ENCODE measurements around the gene PTGES3L. TPM values are rescaled to one million over a fixed set of nuclear protein-coding genes. Genes with fewer than 3 reads are reported as not detected.

Gene PTGES3L
- total and polyA plus RNA-seq, 2 of the 13 experiments (the other 11 are each of a cell fraction or from before 2014, with no cell fraction given): 1.2 to 2.9 TPM

- TF ChIP-seq ZC3H13 (CRISPR knock-in tag; IDR thresholded peaks at IDR 0.05) (peak; percentile 7; the same call in 1 of the 2 replicates), PLRG1 (conservative IDR thresholded peaks at IDR 0.05) (no peak), ZNF614 (CRISPR knock-in tag; IDR thresholded peaks at IDR 0.05; ENCODE audit: borderline replicate concordance) (0 out of 2 replicates have a peak, but pooled peaks have one; percentile 5), ZNF75D (CRISPR knock-in tag; IDR thresholded peaks at IDR 0.05; ENCODE audit: borderline replicate concordance) (no peak), PREB (CRISPR knock-in tag; IDR thresholded peaks at IDR 0.05) (no peak), DR1 (CRISPR knock-in tag; IDR thresholded peaks at IDR 0.05) (no peak), TAF15 (IDR thresholded peaks at IDR 0.05; ENCODE audit: low read depth, low read length, poor library complexity, severe bottlenecking) (no peak), ZNF709 (CRISPR knock-in tag; IDR thresholded peaks at IDR 0.05) (peak; percentile 71), ELF3 (CRISPR knock-in tag; IDR thresholded peaks at IDR 0.05) (no peak; the same call in 1 of the 2 replicates), EP300 (IDR thresholded peaks at IDR 0.05; ENCODE audit: low read depth in 2 of 2, low read length in 2 of 2) (no peak), EP300 (CRISPR knock-in tag; IDR thresholded peaks at IDR 0.05; ENCODE audit: borderline replicate concordance) (no peak), ZNF124 (CRISPR knock-in tag; IDR thresholded peaks at IDR 0.05) (no peak), ZSCAN22 (CRISPR knock-in tag; IDR thresholded peaks at IDR 0.05) (no peak), ZNF574 (CRISPR knock-in tag; IDR thresholded peaks at IDR 0.05) (peak; percentile 68), PRMT3 (CRISPR knock-in tag; IDR thresholded peaks at IDR 0.05; ENCODE audit: borderline replicate concordance, low read depth) (no peak), HCFC1 (IDR thresholded peaks at IDR 0.05; ENCODE audit: low read depth, low read length) (no peak), ATF1 (CRISPR knock-in tag; IDR thresholded peaks at IDR 0.05) (no peak), ZBTB38 (CRISPR knock-in tag; IDR thresholded peaks at IDR 0.05) (peak; percentile 12; the same call in 1 of the 2 replicates), ZFP62 (CRISPR knock-in tag; IDR thresholded peaks at IDR 0.05) (no peak), ETV5 (CRISPR knock-in tag; IDR thresholded peaks at IDR 0.05; ENCODE audit: borderline replicate concordance) (peak; percentile 5; the same call in 1 of the 2 replicates), ZNF609 (CRISPR knock-in tag; IDR thresholded peaks at IDR 0.05; ENCODE audit: borderline replicate concordance) (peak; percentile 38; the same call in 1 of the 2 replicates), ZNF598 (CRISPR knock-in tag; IDR thresholded peaks at IDR 0.05; ENCODE audit: borderline replicate concordance) (peak; percentile 97), TAF1 (CRISPR knock-in tag; IDR thresholded peaks at IDR 0.05) (no peak; the same call in 1 of the 2 replicates)
Measured at GRCh38 chr17:42980766-42981397, 1.0 kb upstream of the PTGES3L start (continued).

All from HepG2 (cell line).